SK-N-SH treated with all-trans-retinoic acid at 6 μM for 48 hours (cell line): ENCODE results near the gene TIPARP.

Experiments used
- ARNTL ChIP-seq: fragments of 450-650 bp; formaldehyde crosslinking; IDR thresholded peaks from 2 replicates; pipeline ENCODE4 v1.5.0; 2020; ENCODE audit warnings: low read depth, mild to moderate bottlenecking, moderate library complexity, borderline replicate concordance
- CSRNP3 ChIP-seq: fragments of 250-450 bp; sonication (Bioruptor Pico); IDR thresholded peaks from 2 replicates; pipeline ENCODE4 v1.5.1; 2021; ENCODE audit warnings: mild to moderate bottlenecking, moderate library complexity
- ISL1 ChIP-seq: fragments of 250-450 bp; sonication (Bioruptor Pico); IDR thresholded peaks from 2 replicates; pipeline ENCODE4 v2.1.2; 2022; ENCODE audit warnings: mild to moderate bottlenecking, moderate library complexity
- ZNF8 ChIP-seq: fragments of 450-650 bp; formaldehyde crosslinking; IDR thresholded peaks from 2 replicates; pipeline ENCODE4 v1.5.0; 2020; ENCODE audit warnings: mild to moderate bottlenecking, moderate library complexity
- TF ChIP-seq, protein P1 (sequence below): fragments of 250-450 bp; sonication (Bioruptor Pico); IDR thresholded peaks from 2 replicates; pipeline ENCODE4 v1.5.0; 2020; ENCODE audit warnings: mild to moderate bottlenecking, moderate library complexity

DNA sequence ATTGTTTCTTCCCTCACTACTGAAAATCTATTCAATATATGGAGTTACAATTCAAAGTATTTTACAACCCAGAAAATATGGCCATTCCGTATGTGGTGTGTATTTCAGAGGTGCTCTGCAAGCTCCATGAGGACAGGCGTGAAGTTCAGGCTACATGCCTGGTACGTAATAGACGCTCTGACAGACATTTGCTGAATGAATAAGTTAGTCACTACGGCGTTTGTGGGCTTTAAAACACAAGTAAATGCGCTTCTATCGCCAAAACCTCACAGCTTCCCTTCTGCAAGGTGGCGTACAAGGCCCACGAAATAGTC is 701 bp upstream of the TIPARP start:
- TF ChIP-seq ISL1 (CRISPR knock-in tag) (no peak), CSRNP3 (no peak), ARNTL (no peak), ZNF8 (CRISPR knock-in tag) (no peak)
- TF ChIP-seq, protein P1, sequence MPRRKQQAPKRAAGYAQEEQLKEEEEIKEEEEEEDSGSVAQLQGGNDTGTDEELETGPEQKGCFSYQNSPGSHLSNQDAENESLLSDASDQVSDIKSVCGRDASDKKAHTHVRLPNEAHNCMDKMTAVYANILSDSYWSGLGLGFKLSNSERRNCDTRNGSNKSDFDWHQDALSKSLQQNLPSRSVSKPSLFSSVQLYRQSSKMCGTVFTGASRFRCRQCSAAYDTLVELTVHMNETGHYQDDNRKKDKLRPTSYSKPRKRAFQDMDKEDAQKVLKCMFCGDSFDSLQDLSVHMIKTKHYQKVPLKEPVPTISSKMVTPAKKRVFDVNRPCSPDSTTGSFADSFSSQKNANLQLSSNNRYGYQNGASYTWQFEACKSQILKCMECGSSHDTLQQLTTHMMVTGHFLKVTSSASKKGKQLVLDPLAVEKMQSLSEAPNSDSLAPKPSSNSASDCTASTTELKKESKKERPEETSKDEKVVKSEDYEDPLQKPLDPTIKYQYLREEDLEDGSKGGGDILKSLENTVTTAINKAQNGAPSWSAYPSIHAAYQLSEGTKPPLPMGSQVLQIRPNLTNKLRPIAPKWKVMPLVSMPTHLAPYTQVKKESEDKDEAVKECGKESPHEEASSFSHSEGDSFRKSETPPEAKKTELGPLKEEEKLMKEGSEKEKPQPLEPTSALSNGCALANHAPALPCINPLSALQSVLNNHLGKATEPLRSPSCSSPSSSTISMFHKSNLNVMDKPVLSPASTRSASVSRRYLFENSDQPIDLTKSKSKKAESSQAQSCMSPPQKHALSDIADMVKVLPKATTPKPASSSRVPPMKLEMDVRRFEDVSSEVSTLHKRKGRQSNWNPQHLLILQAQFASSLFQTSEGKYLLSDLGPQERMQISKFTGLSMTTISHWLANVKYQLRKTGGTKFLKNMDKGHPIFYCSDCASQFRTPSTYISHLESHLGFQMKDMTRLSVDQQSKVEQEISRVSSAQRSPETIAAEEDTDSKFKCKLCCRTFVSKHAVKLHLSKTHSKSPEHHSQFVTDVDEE (CRISPR knock-in tag): no peak
